Prostate gland (tissue), 2 donors: Measurements from ENCODE around the gene EPN3. TPM values are rescaled to one million over a fixed set of nuclear protein-coding genes. Genes with fewer than 3 reads are reported as not detected.
A peak's percentile ranks its signal among the peaks of the same experiment; 100 is the strongest.

ENCODE experiments used
- DNase-seq: peaks from one replicate; pipeline ENCODE4 v3.0.0-alpha.2; 2019; ENCODE audit warnings: low spot score
- H3K27ac ChIP-seq, 2 donors: fragments of 200-600 bp; sonication (generic); 2 replicates each; pipeline ENCODE4 v1.5.1; 2017 to 2019
- H3K27me3 ChIP-seq: fragments of 200-600 bp; sonication (generic); replicated peaks from 2 replicates; pipeline ENCODE4 v1.5.1; 2019; ENCODE audit not compliant: insufficient read depth
- H3K36me3 ChIP-seq, 2 donors: fragments of 200-600 bp; sonication (generic); 1 replicate in 1 of 2; 2 replicates in 1 of 2; pipeline versions ENCODE4 v1.5.1 to v1.8.1; 2017 to 2019
- H3K4me1 ChIP-seq: fragments of 200-600 bp; sonication (generic); replicated peaks from 2 replicates; pipeline ENCODE4 v1.5.1; 2019
- H3K4me3 ChIP-seq, 2 donors: fragments of 200-600 bp; sonication (generic); 2 replicates each; pipeline ENCODE4 v1.5.1; 2017 to 2019
- H3K9me3 ChIP-seq: fragments of 200-600 bp; sonication (generic); 2 replicates; pipeline ENCODE4 v1.5.1; 2017
- POLR2A ChIP-seq: fragments of 450-650 bp; IDR thresholded peaks from one replicate; pipeline ENCODE4 v1.6.1; 2016; ENCODE audit warnings: antibody characterized with exemption, mild to moderate bottlenecking
- POLR2AphosphoS5 ChIP-seq: sonication (generic); formaldehyde crosslinking; IDR thresholded peaks from one replicate; pipeline ENCODE4 v1.6.1; 2017; ENCODE audit warnings: antibody characterized with exemption
- WGBS: methylation state at CpG from one replicate; pipeline ENCODE4 v1.1.5; 2018; 5-methylcytosine and 5-hydroxymethylcytosine counted together
- intact Hi-C: fragments of 100-400 bp; cut with DNase I; formaldehyde crosslinking; loops from one replicate; pipeline ENCODE4 v1.14.2; 2022
- total RNA-seq, 2 donors: library from RNA; depleted of rRNA; stranded (reverse); fragments of >200 nt; gene quantifications; one replicate each; pipeline ENCODE4 v1.1.0, GENCODE V29; 2016
- TF ChIP-seq, protein P1 (sequence below), 4 experiments: fragments of 200-600 bp in 2 of 4; fragments of 450-650 bp in 2 of 4; sonication (generic) in 2 of 4; IDR thresholded peaks; 1 replicate in 3 of 4; 2 replicates in 1 of 4; pipeline ENCODE4 v1.5.1; 2016 to 2019; ENCODE audit warnings: antibody characterized with exemption in 4 of 4, mild to moderate bottlenecking in 2 of 4, moderate library complexity in 2 of 4

The EPN3 gene
- total RNA-seq, 2 donors from 2014 or later, result 60.8 to 108 TPM

DNA sequence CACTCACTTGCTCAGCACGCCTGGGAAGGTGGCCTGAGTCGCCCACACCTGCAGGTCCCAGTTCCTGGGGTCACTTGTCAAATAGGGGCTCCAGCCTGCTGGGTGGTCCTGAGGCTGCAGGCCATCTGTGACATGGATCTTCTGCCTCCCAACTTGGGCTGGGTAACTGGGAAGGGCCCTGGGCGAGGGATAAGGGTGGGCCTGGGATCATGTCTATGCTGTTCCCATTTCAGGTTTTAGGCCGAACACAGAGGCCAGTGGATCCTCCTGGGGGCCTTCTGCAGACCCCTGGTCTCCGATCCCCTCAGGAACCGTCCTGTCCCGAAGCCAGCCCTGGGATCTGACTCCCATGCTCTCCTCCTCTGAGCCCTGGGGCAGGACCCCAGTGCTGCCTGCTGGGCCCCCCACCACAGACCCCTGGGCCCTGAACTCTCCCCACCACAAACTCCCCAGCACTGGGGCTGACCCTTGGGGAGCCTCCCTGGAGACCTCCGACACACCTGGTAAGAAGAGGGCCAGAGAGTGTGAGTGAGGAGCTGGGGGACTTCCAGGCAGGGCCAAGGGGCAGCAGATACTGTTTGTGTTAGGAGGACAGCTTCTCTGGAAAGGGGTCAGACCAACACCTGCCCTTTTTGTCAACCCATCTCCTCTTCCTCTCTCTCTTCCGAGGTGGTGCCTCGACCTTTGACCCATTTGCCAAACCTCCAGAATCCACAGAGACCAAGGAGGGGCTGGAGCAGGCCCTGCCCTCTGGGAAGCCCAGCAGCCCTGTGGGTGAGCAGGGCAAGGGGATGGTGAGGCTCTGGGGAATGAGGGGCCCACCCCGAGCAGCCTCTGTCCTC is 8.2 kb downstream of the EPN3 start:
- TF ChIP-seq POLR2A (no peak), POLR2AphosphoS5 (no peak)
- TF ChIP-seq, protein P1, sequence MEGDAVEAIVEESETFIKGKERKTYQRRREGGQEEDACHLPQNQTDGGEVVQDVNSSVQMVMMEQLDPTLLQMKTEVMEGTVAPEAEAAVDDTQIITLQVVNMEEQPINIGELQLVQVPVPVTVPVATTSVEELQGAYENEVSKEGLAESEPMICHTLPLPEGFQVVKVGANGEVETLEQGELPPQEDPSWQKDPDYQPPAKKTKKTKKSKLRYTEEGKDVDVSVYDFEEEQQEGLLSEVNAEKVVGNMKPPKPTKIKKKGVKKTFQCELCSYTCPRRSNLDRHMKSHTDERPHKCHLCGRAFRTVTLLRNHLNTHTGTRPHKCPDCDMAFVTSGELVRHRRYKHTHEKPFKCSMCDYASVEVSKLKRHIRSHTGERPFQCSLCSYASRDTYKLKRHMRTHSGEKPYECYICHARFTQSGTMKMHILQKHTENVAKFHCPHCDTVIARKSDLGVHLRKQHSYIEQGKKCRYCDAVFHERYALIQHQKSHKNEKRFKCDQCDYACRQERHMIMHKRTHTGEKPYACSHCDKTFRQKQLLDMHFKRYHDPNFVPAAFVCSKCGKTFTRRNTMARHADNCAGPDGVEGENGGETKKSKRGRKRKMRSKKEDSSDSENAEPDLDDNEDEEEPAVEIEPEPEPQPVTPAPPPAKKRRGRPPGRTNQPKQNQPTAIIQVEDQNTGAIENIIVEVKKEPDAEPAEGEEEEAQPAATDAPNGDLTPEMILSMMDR (IDR thresholded peaks at IDR 0.05), result no peak
- Histone ChIP-seq H3K27me3 (no peaks in the 10 kb centered on the region), H3K4me1 (peaks cover 27% of the 10 kb centered on the region), H3K9me3 (no peaks in the 10 kb centered on the region), H3K27ac (peak overlapping the region; percentile 87 to 88), H3K4me3 (no peak overlapping the region), H3K36me3 (peaks cover 0 to 3% of the 10 kb centered on the region in 2 donors)
- intact Hi-C loops, result loop anchor here (10.0 kb wide), 2 partner anchors 244 to 414 kb away; no protein-coding TSS in a partner anchor
- WGBS, result 81% methylated on average over 11 of the region's 11 CpGs
- DNase-seq, result no peak

DNA sequence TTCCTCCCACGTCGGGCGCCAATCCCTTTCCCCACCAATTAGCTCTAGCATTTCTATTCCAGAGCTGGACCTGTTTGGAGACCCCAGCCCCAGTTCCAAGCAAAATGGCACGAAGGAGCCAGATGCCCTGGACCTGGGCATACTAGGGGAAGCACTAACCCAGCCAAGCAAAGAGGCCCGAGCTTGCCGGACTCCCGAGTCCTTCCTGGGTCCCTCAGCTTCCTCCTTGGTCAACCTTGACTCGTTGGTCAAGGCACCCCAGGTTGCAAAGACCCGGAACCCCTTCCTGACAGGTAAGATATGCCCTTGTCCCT is 8.8 kb downstream of the EPN3 start:
- H3K4me1 ChIP-seq, result peaks cover 24% of the 10 kb centered on the region
- H3K27ac ChIP-seq, result peak overlapping the region; percentile 87 to 88
- intact Hi-C loops, result loop anchor here (10.0 kb wide), 2 partner anchors 243 to 413 kb away; no protein-coding TSS in a partner anchor
- peak overlapping the region; percentile 35 to 38 for H3K4me3 ChIP-seq
- H3K36me3 ChIP-seq, result peaks cover 0 to 3% of the 10 kb centered on the region in 2 donors
- TF ChIP-seq POLR2AphosphoS5 (no peak), POLR2A (no peak)
- TF ChIP-seq, protein P1 (IDR thresholded peaks at IDR 0.05), result no peak
- 76% methylated on average over 9 of the region's 9 CpGs for WGBS
- no peaks in the 10 kb centered on the region for H3K9me3 ChIP-seq
- H3K27me3 ChIP-seq, result no peaks in the 10 kb centered on the region
- DNase-seq, result no peak

DNA sequence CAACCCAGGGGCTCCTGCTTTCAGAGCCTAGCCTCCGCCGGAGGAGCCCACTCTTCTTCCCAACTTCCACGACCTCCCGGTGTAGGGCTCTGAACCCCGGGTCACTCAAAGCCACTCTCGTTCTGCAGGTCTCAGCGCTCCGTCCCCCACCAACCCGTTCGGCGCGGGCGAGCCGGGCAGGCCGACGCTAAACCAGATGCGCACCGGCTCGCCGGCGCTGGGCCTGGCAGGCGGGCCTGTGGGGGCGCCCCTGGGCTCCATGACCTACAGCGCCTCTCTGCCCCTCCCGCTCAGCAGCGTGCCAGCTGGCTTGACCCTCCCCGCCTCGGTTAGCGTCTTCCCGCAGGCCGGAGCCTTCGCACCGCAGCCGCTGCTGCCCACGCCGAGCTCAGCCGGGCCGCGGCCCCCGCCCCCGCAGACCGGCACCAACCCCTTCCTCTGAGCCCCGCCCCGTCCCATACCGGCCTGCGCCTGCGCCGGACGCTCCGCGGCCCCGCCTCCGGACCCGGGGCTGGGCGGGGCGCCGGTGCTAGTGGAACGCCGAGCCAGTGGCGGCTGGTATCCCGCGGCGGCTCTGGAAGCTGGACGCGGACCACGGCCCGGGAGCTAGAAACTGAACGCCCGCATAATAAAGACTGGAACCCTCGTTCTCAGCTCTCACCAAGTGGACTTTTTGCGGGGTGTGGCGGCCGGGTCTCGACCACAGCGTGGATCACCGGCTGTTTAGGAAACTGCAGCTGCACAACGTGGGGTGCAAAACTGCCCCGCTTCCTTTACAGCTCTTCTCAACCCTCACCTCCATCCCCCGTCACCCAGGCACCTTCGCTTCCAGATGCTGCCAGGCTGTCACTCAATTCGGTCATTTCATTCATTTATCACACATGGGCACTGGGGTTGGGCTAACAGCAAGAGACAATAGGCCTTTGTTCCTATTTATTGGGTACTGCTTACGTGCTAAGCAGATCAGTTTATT is 9.5 kb downstream of the EPN3 start:
- TF ChIP-seq POLR2A (peak; percentile 64), POLR2AphosphoS5 (peak; percentile 6)
- TF ChIP-seq, protein P1 (IDR thresholded peaks at IDR 0.05), result peak in 1 of 4 experiments; percentile 14
- Histone ChIP-seq H3K27ac (peak overlapping the region; percentile 87 to 88), H3K36me3 (no peaks in the 10 kb centered on the region), H3K27me3 (no peaks in the 10 kb centered on the region), H3K4me3 (peak overlapping the region; percentile 35 to 38), H3K4me1 (peaks cover 24% of the 10 kb centered on the region), H3K9me3 (no peaks in the 10 kb centered on the region)
- WGBS, result 4% methylated on average over 69 of the region's 82 CpGs
- intact Hi-C loops, result loop anchor here (1.0 to 10.0 kb wide), 3 partner anchors 60 to 413 kb away; no protein-coding TSS in a partner anchor
- peak; percentile 89 for DNase-seq

DNA sequence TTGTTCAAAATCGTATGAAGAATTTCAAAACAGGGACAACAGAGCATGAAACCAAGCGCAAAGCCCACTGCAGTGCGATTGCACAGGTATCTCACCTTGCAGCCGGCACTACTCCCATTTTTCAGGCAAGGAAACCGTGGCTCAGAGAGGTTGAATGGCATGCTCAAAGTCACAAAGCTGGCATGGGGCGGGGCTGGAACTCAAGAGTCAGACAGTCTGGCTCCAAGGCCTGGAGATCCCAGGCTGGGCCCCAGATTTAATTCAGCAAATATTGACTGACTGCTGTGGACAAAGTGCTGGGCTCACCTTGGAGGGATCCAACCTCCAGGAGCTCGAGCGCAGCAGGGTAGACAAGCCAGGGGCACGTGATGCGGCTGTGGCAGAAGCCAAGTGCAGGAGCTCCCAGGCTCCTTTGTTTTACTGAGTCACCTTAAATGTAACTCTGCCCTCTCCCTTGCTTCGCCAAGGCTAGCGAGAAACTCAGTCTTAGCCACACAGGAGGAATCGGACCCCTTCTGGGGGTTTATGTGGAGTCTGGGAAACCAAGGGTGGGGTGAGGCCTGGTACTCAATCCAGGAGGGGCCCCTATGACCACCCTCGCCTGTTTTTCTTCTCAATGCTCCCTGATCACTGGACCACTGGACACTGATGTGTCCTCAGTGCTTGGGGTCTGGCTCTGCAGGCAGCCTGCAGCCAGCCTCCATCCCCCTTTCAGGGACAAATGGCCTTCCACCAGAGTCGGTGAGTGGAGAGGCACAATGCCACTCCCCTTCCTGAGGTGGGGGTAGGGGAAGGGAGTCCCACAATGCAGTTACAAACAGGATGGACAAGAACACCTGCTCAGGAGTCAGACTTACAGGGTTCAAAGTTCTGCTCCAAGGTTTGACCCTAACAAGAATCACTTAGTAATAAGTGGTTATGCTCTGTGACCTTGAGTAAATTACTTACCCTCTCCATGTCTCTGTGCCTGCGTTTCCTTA is 10.6 kb downstream of the EPN3 start:
- H3K4me1 ChIP-seq, result peaks cover 28% of the 10 kb centered on the region
- intact Hi-C loops, result loop anchor here (1.0 to 10.0 kb wide), 3 partner anchors 61 to 412 kb away; no protein-coding TSS in a partner anchor
- H3K4me3 ChIP-seq, result peak overlapping the region in 1 of 2 donors; percentile 38

More for the DNA sequence above, 10.6 kb downstream of the EPN3 start:
- TF ChIP-seq, protein P1 (IDR thresholded peaks at IDR 0.05), result peak in 1 of 4 experiments; percentile 2
- TF ChIP-seq POLR2AphosphoS5 (peak; percentile 72), POLR2A (no peak)
- Histone ChIP-seq H3K27me3 (no peaks in the 10 kb centered on the region), H3K27ac (peak overlapping the region; percentile 87 to 88), H3K9me3 (no peaks in the 10 kb centered on the region), H3K36me3 (no peaks in the 10 kb centered on the region)
- DNase-seq, result peak; percentile 89
- 59% methylated on average over 16 of the region's 16 CpGs for WGBS
